HepG2 (cell line): Measurements from ENCODE around the gene DUSP2. TPM values are rescaled to one million over a fixed set of nuclear protein-coding genes. Genes with fewer than 3 reads are reported as not detected.

ENCODE experiments used
- CHCHD3 ChIP-seq: sonication (generic); formaldehyde crosslinking; IDR thresholded peaks from 2 replicates; pipeline ENCODE4 v1.8.0; 2022; ENCODE audit warnings: mild to moderate bottlenecking, missing genetic modification reagents, moderate library complexity
- GTF3A ChIP-seq: sonication (generic); formaldehyde crosslinking; conservative IDR thresholded peaks from 2 replicates; pipeline ENCODE4 v1.4.0; 2020; ENCODE audit warnings: mild to moderate bottlenecking, missing genetic modification reagents
- HNRNPLL ChIP-seq: fragments of 200-400 bp; formaldehyde crosslinking; IDR thresholded peaks from 2 replicates; pipeline ENCODE4 v1.6.1; 2017; ENCODE audit warnings: mild to moderate bottlenecking, low read depth, low read length; ENCODE audit not compliant: poor library complexity, severe bottlenecking
- KAT8 ChIP-seq: IDR thresholded peaks from 2 replicates; pipeline ENCODE4 v1.6.1; 2016; ENCODE audit warnings: missing genetic modification reagents, missing compliant biosample characterization
- KMT2B ChIP-seq: IDR thresholded peaks from 2 replicates; pipeline ENCODE4 v1.6.1; 2016; ENCODE audit warnings: missing genetic modification reagents, missing compliant biosample characterization
- NKX3-1 ChIP-seq: sonication (generic); formaldehyde crosslinking; IDR thresholded peaks from 2 replicates; pipeline ENCODE4 v1.5.0; 2020; ENCODE audit warnings: missing genetic modification reagents
- POLR2AphosphoS5 ChIP-seq: IDR thresholded peaks from 2 replicates; pipeline ENCODE4 v1.6.1; 2012; ENCODE audit warnings: low read depth, low read length
- RBM39 ChIP-seq: fragments of 200-400 bp; formaldehyde crosslinking; IDR thresholded peaks from one replicate; pipeline ENCODE4 v1.6.1; 2018; ENCODE audit warnings: antibody characterized with exemption, mild to moderate bottlenecking, low read depth, low read length; ENCODE audit not compliant: poor library complexity, severe bottlenecking
- SMARCC2 ChIP-seq: fragments of 450-650 bp; IDR thresholded peaks from 2 replicates; pipeline ENCODE4 v1.6.1; 2017; ENCODE audit warnings: antibody characterized with exemption, mild to moderate bottlenecking
- SPEN ChIP-seq: sonication (generic); formaldehyde crosslinking; IDR thresholded peaks from 2 replicates; pipeline ENCODE4 v1.5.1; 2020; ENCODE audit warnings: low read depth, mild to moderate bottlenecking, missing genetic modification reagents
- STAG1 ChIP-seq: sonication (generic); formaldehyde crosslinking; IDR thresholded peaks from 2 replicates; pipeline ENCODE4 v1.4.0; 2020; ENCODE audit warnings: missing genetic modification reagents
- USF2 ChIP-seq, 2 experiments: sonication (generic) in 1 of 2; formaldehyde crosslinking in 1 of 2; IDR thresholded peaks; 2 replicates each; pipeline versions ENCODE4 v1.5.1 to v1.6.1; 2011 to 2020; ENCODE audit warnings: borderline replicate concordance in 1 of 2, low read depth in 1 of 2, low read length in 1 of 2, mild to moderate bottlenecking in 1 of 2, missing genetic modification reagents in 1 of 2, moderate library complexity in 1 of 2
- ZBTB46 ChIP-seq: sonication (generic); formaldehyde crosslinking; IDR thresholded peaks from 2 replicates; pipeline ENCODE4 v1.4.0; 2020; ENCODE audit warnings: mild to moderate bottlenecking, missing genetic modification reagents, borderline replicate concordance
- ZFY ChIP-seq: sonication (generic); formaldehyde crosslinking; IDR thresholded peaks from 2 replicates; pipeline ENCODE4 v1.4.0; 2020; ENCODE audit warnings: missing genetic modification reagents
- ZNF501 ChIP-seq: sonication (generic); formaldehyde crosslinking; IDR thresholded peaks from 2 replicates; pipeline ENCODE4 v1.5.1; 2020; ENCODE audit warnings: mild to moderate bottlenecking, moderate library complexity, missing genetic modification reagents
- ZNF569 ChIP-seq: sonication (generic); formaldehyde crosslinking; IDR thresholded peaks from 2 replicates; pipeline ENCODE4 v1.5.0; 2020; ENCODE audit warnings: mild to moderate bottlenecking, missing genetic modification reagents, moderate library complexity, borderline replicate concordance
- ZNF646 ChIP-seq: sonication (generic); formaldehyde crosslinking; IDR thresholded peaks from 2 replicates; pipeline ENCODE4 v1.9.0; 2021; ENCODE audit warnings: mild to moderate bottlenecking, missing genetic modification reagents
- ZNF891 ChIP-seq: sonication (generic); formaldehyde crosslinking; IDR thresholded peaks from 2 replicates; pipeline ENCODE4 v1.5.0; 2020; ENCODE audit warnings: mild to moderate bottlenecking, missing genetic modification reagents
- polyA plus RNA-seq, 8 experiments: library from polyadenylated mRNA; depleted of rRNA in 3 of 8; stranded (reverse) in 7 of 8; unstranded in 1 of 8; fragments of >200 nt; fragmentation: Illumina TruSeq in 4 of 8; extraction: Trizol in 4 of 8; gene quantifications; 2 replicates each; pipeline versions ENCODE4 v1.2.1 to v1.2.3, GENCODE V29; 2011 to 2016; ENCODE audit warnings: low read depth in 4 of 8, missing spikeins in 1 of 8, mixed read lengths in 1 of 8; ENCODE audit not compliant: insufficient read depth in 1 of 8
- total RNA-seq, 5 experiments: library from RNA; depleted of rRNA; stranded (reverse); fragments of >200 nt; fragmentation: Illumina TruSeq; extraction: Trizol; gene quantifications; 2 replicates each; pipeline ENCODE4 v1.2.3, GENCODE V29; 2016; ENCODE audit warnings: low read depth in 1 of 5

The DUSP2 gene
- total and polyA plus RNA-seq, 2 of the 13 experiments (the other 11 are each of a cell fraction or from before 2014, with no cell fraction given), result not detected

- TF ChIP-seq KAT8 (CRISPR knock-in tag) (no peak), HNRNPLL (no peak), ZFY (no peak), RBM39 (no peak), NKX3-1 (CRISPR knock-in tag) (no peak), ZBTB46 (CRISPR knock-in tag) (no peak), SPEN (CRISPR knock-in tag) (peak; percentile 36; the same call in 1 of the 2 replicates), ZNF569 (no peak), STAG1 (CRISPR knock-in tag) (peak; percentile 93), KMT2B (no peak), ZNF646 (CRISPR knock-in tag) (no peak), SMARCC2 (no peak), CHCHD3 (CRISPR knock-in tag) (no peak), ZNF891 (CRISPR knock-in tag) (no peak), USF2 (IDR thresholded peaks at IDR 0.05; ENCODE audit: low read depth, low read length) (no peak), USF2 (CRISPR knock-in tag; IDR thresholded peaks at IDR 0.05; ENCODE audit: borderline replicate concordance) (no peak), POLR2AphosphoS5 (no peak), GTF3A (CRISPR knock-in tag) (0 out of 2 replicates have a peak, but pooled peaks have one; percentile 42), ZNF501 (CRISPR knock-in tag) (0 out of 2 replicates have a peak, but pooled peaks have one; percentile 41)
Measured at GRCh38 chr2:96174251-96175144, 29.3 kb upstream of the DUSP2 start (continued).
